Upper lobe of left lung (tissue), 6 donors: ENCODE data around the gene TMEM31. TPM values are rescaled to one million over a fixed set of nuclear protein-coding genes. Genes with fewer than 3 reads are reported as not detected.

Experiments
- ATAC-seq, 2 donors: fragments of 200-7000 bp; cut with Tn5 transposase; one replicate each; pipeline ENCODE4 v1.9.1; 2022; ENCODE audit warnings: mild to moderate bottlenecking in 2 of 2, moderate library complexity in 2 of 2; ENCODE audit not compliant: low FRiP score in 2 of 2
- DNase-seq, 2 donors: peaks; one replicate each; pipeline ENCODE4 v3.0.0-alpha.2; 2019 to 2020
- H3K27ac ChIP-seq, 4 donors: fragments of 200-600 bp; sonication (generic); one replicate each; pipeline ENCODE4 v1.5.1; 2016 to 2019
- H3K27me3 ChIP-seq, 4 donors: fragments of 200-600 bp; sonication (generic); one replicate each; pipeline ENCODE4 v1.5.1; 2017 to 2019
- H3K36me3 ChIP-seq, 4 donors: fragments of 200-600 bp; sonication (generic); one replicate each; pipeline ENCODE4 v1.5.1; 2016 to 2019
- H3K4me1 ChIP-seq, 4 donors: fragments of 200-600 bp; sonication (generic); one replicate each; pipeline ENCODE4 v1.5.1; 2018 to 2019
- H3K4me3 ChIP-seq, 4 donors: fragments of 200-600 bp; sonication (generic); one replicate each; pipeline ENCODE4 v1.5.1; 2017 to 2019; ENCODE audit warnings: mild to moderate bottlenecking in 2 of 4, moderate library complexity in 1 of 4
- H3K9me3 ChIP-seq, 4 donors: fragments of 200-600 bp; sonication (generic); one replicate each; pipeline ENCODE4 v1.5.1; 2018 to 2019
- EP300 ChIP-seq, 4 donors: sonication (generic); formaldehyde crosslinking; IDR thresholded peaks; one replicate each; pipeline ENCODE4 v1.5.1; 2017; ENCODE audit warnings: antibody characterized with exemption in 4 of 4, control low read depth in 2 of 4
- POLR2A ChIP-seq, 4 donors: fragments of 450-650 bp; IDR thresholded peaks; one replicate each; pipeline ENCODE4 v1.5.1; 2016 to 2017; ENCODE audit warnings: antibody characterized with exemption in 4 of 4, mild to moderate bottlenecking in 2 of 4
- POLR2AphosphoS5 ChIP-seq, 2 donors: sonication (generic); formaldehyde crosslinking; IDR thresholded peaks; one replicate each; pipeline ENCODE4 v1.5.1; 2017; ENCODE audit warnings: antibody characterized with exemption in 2 of 2
- WGBS, 2 donors: methylation state at CpG; one replicate each; pipeline ENCODE4 v1.1.5; 2017 to 2018; 5-methylcytosine and 5-hydroxymethylcytosine counted together
- total RNA-seq, 6 donors: library from RNA; depleted of rRNA in 4 of 6; stranded (reverse); fragments of >200 nt in 4 of 6; gene quantifications; one replicate each; pipeline versions ENCODE4 v1.1.0 to v1.2.1, GENCODE V29; 2016 to 2021
- TF ChIP-seq, protein P1 (sequence below), 6 experiments: fragments of 450-650 bp in 4 of 6; fragments of 200-600 bp in 2 of 6; sonication (generic) in 2 of 6; IDR thresholded peaks; one replicate each; pipeline ENCODE4 v1.5.1; 2016 to 2019; ENCODE audit warnings: antibody characterized with exemption in 6 of 6
- donor health status: DM: no; HTN: no; CAD: no; lungs with moderate emphysema.
- donor health status: DM: no; HTN: yes; CAD: no; lungs with severe emphysema.

TMEM31 gene
- total RNA-seq, 6 donors from 2014 or later: not detected

DNA sequence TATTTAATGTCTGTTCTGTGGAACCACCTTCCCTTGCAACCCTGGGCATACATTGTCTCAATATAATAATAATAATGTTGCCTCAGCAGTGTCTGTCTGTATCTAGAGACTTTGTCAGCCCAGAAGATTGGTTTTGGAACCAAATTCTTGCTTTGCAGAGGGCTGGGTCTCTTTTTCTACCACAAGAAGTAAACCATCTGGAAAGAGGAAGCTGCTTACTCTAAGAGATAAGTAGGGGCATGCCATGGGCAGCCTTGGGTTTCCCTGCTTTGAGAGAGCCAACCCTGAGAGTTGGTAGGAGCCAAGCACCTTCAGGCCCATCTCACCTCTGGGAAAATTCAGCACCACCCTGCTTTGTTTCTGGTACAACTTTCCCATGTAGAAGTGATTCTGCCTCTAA lies 27.0 kb downstream of the TMEM31 start:
- no peak for DNase-seq
- Histone ChIP-seq H3K4me3 (no peak overlapping the region), H3K36me3 (no peaks in the 10 kb centered on the region), H3K9me3 (no peaks in the 10 kb centered on the region), H3K4me1 (no peaks in the 10 kb centered on the region), H3K27ac (no peak overlapping the region), H3K27me3 (no peaks in the 10 kb centered on the region)
- ATAC-seq: no peak
- TF ChIP-seq, protein P1, sequence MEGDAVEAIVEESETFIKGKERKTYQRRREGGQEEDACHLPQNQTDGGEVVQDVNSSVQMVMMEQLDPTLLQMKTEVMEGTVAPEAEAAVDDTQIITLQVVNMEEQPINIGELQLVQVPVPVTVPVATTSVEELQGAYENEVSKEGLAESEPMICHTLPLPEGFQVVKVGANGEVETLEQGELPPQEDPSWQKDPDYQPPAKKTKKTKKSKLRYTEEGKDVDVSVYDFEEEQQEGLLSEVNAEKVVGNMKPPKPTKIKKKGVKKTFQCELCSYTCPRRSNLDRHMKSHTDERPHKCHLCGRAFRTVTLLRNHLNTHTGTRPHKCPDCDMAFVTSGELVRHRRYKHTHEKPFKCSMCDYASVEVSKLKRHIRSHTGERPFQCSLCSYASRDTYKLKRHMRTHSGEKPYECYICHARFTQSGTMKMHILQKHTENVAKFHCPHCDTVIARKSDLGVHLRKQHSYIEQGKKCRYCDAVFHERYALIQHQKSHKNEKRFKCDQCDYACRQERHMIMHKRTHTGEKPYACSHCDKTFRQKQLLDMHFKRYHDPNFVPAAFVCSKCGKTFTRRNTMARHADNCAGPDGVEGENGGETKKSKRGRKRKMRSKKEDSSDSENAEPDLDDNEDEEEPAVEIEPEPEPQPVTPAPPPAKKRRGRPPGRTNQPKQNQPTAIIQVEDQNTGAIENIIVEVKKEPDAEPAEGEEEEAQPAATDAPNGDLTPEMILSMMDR (IDR thresholded peaks at IDR 0.05): no peak
- TF ChIP-seq EP300 (IDR thresholded peaks at IDR 0.05) (no peak), POLR2AphosphoS5 (IDR thresholded peaks at IDR 0.05) (no peak), POLR2A (IDR thresholded peaks at IDR 0.05) (no peak)

DNA sequence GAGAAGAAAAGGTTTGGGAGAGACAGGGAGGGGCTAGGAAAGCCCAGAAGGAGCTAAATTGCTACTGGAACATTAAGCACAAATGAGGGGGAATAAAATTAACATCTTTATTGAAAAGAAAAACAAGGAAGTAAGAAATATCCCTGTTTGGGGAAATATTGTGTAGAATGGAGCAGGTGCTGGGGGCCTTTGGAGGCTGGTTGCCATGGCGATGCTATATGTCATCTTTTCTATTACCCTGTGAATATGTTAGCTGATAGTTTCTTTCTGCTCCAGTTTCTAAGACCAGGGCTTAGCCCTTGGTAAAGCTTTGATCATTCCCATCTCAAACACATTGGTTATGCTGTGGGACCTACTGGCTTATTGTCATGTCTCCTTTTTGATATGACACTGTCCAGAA lies 28.7 kb downstream of the TMEM31 start:
- Histone ChIP-seq H3K27ac (no peak overlapping the region), H3K9me3 (no peaks in the 10 kb centered on the region), H3K36me3 (no peaks in the 10 kb centered on the region), H3K4me1 (no peaks in the 10 kb centered on the region), H3K27me3 (no peaks in the 10 kb centered on the region), H3K4me3 (no peak overlapping the region)
- no peak for ATAC-seq
- DNase-seq: no peak
- no peak for TF ChIP-seq POLR2AphosphoS5 (IDR thresholded peaks at IDR 0.05)
- no peak for TF ChIP-seq EP300 (IDR thresholded peaks at IDR 0.05)
- TF ChIP-seq, protein P1 (IDR thresholded peaks at IDR 0.05): no peak
- TF ChIP-seq POLR2A (IDR thresholded peaks at IDR 0.05): no peak
- 86 to 100% methylated on average over 1 of the region's 1 CpG for WGBS, 2 donors

DNA sequence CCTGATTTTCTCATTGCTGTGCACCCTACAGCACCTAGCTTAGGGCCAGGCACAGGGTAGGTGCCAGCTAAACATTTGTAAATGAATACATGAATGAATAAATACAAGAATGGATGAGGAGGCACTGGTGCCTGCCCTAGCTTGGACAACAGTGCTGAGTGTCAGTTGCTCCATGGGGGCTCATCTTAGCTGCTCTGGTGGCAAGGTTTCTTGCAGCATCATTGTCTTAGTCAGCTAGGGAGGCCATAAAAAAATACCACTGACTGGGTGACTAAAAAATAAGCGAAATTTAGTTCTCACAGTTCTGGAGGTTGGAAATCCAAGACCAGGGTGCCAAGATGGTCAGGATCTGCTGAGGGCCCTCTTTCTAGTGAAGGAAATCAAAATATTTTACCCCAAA lies 31.2 kb downstream of the TMEM31 start:
- ATAC-seq: no peak
- Histone ChIP-seq H3K9me3 (no peaks in the 10 kb centered on the region), H3K4me1 (no peaks in the 10 kb centered on the region), H3K36me3 (no peaks in the 10 kb centered on the region), H3K27me3 (no peaks in the 10 kb centered on the region), H3K27ac (no peak overlapping the region), H3K4me3 (no peak overlapping the region)
- DNase-seq: no peak
- WGBS, 2 donors: 26 to 83% methylated on average over 1 of the region's 1 CpG
- TF ChIP-seq, protein P1 (IDR thresholded peaks at IDR 0.05): no peak
- TF ChIP-seq POLR2A (IDR thresholded peaks at IDR 0.05) (no peak), EP300 (IDR thresholded peaks at IDR 0.05) (no peak)

DNA sequence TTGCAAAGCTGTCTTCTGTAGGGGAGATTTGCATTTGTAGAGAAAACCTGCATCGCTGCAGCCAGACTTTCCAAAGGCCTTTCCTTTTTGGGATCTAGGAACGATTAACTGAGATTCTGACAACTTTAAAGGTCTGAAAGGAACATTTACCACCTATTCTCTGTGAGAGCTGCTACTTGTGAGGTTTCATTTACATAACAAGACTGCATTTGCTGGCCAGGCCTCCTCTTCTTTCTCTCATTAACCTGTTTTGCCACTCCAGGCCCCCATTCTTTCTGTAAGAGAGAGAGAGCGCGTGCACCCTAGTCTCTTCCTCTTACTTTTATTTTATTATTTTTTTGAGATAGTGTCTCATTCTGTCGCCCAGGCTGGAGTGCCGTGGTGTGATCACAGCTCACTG lies 31.6 kb downstream of the TMEM31 start:
- no peak for TF ChIP-seq POLR2A (IDR thresholded peaks at IDR 0.05)
- no peak for TF ChIP-seq POLR2AphosphoS5 (IDR thresholded peaks at IDR 0.05)
- TF ChIP-seq, protein P1 (IDR thresholded peaks at IDR 0.05): no peak
- no peak for TF ChIP-seq EP300 (IDR thresholded peaks at IDR 0.05)
- DNase-seq: no peak
- WGBS, 2 donors: 59 to 80% methylated on average over 6 of the region's 6 CpGs

DNA sequence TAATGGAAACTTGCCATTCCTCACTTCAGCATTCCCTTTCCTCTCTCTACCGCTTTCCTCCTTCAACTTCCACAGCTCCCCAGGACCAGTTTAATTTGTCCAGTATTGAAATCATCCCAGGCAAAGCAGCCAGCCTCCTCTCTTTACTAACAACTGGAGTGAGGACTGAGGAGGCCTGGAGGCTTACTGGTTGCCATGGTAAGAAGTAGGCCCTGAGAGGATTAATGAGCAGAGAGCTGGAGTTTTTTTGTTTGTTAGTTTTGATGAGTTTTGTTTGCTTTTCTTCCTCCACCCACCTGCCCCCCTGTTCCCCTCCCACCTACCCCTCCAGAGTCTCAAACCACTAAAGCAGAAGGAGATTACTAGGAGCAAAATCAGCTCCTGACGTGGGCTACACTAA lies 36.5 kb downstream of the TMEM31 start:
- Histone ChIP-seq H3K27me3 (no peaks in the 10 kb centered on the region), H3K4me3 (no peak overlapping the region), H3K36me3 (no peaks in the 10 kb centered on the region), H3K4me1 (no peaks in the 10 kb centered on the region), H3K27ac (no peak overlapping the region), H3K9me3 (no peaks in the 10 kb centered on the region)
- ATAC-seq (no peak), DNase-seq (no peak)
- TF ChIP-seq EP300 (IDR thresholded peaks at IDR 0.05) (no peak), POLR2A (IDR thresholded peaks at IDR 0.05) (no peak)
- WGBS, 2 donors: 86 to 92% methylated on average over 1 to 2 of the region's 2 CpGs

More for the DNA sequence above, 31.6 kb downstream of the TMEM31 start:
- Histone ChIP-seq H3K9me3 (no peaks in the 10 kb centered on the region), H3K27me3 (no peaks in the 10 kb centered on the region), H3K4me3 (no peak overlapping the region), H3K36me3 (no peaks in the 10 kb centered on the region), H3K27ac (no peak overlapping the region), H3K4me1 (no peaks in the 10 kb centered on the region)
- no peak for ATAC-seq
